K562 (cell line): Measurements from ENCODE around the gene HSF4. TPM values are rescaled to one million over a fixed set of nuclear protein-coding genes. Genes with fewer than 3 reads are reported as not detected.

Source experiments
- ATAC-seq: fragments of 200-7000 bp; cut with Tn5 transposase; 3 replicates; pipeline ENCODE4 v1.9.1; 2020; ENCODE audit warnings: moderate library complexity
- BruUV-seq: library from RNA; stranded (reverse); fragments of 400-500 nt; replicated peaks from 2 replicates; lab custom pipeline; 2021; lab: Mats Ljungman, UMichigan
- CTCF ChIA-PET: fragments of 300-600 bp; formaldehyde crosslinking; extraction: SDS; loops from one replicate; lab custom pipeline; 2021; ENCODE audit warnings: low intra/inter-chr PET ratio; lab: Yijun Ruan, JAX
- POLR2A ChIA-PET: fragments of 300-600, 350-650 bp; sonication (Branson Sonifier 250); formaldehyde crosslinking; extraction: SDS; loops from one replicate; lab custom pipeline; 2021; ENCODE audit warnings: antibody characterized with exemption, inconsistent platforms; lab: Yijun Ruan, JAX
- DNase-seq, 4 experiments: peaks; one replicate each; pipeline versions ENCODE4 v3.0.0 to v3.0.0-alpha.2; 2011 to 2018; ENCODE audit warnings: low spot score in 3 of 4, mixed read lengths in 3 of 4; ENCODE audit errors: extremely low read depth in 1 of 4
- FAIRE-seq: peaks from 2 replicates; lab custom pipeline; 2011; peaks lifted over from hg19 to GRCh38; lab: Jason Lieb, UNC
- H2AFZ ChIP-seq: 2 replicates; pipeline ENCODE4 v1.6.0; 2011; ENCODE audit warnings: low read depth, low read length, control low read depth, inconsistent platforms
- H3K27ac ChIP-seq: fragments of 200-600 bp; 3 replicates; pipeline ENCODE4 v1.8.0; 2011; ENCODE audit warnings: low read depth, mild to moderate bottlenecking, control low read depth, inconsistent platforms, low read length, moderate library complexity, mixed read lengths; ENCODE audit errors: extremely low read depth
- H3K27me3 ChIP-seq, 2 experiments: fragments of 300-600 bp in 1 of 2; 2 replicates in 1 of 2; 3 replicates in 1 of 2; pipeline versions ENCODE4 v1.6.0 to v1.8.0; 2011; ENCODE audit warnings: inconsistent platforms in 2 of 2, low read length in 2 of 2, mild to moderate bottlenecking in 1 of 2, mixed read lengths in 1 of 2, moderate library complexity in 1 of 2; ENCODE audit not compliant: control insufficient read depth in 2 of 2, insufficient read depth in 2 of 2
- H3K36me3 ChIP-seq: fragments of 300-600 bp; 3 replicates; pipeline ENCODE4 v1.8.0; 2011; ENCODE audit warnings: mild to moderate bottlenecking, low read length, inconsistent platforms; ENCODE audit not compliant: control insufficient read depth, insufficient read depth
- H3K4me1 ChIP-seq, 2 experiments: fragments of 200-600 bp in 1 of 2; replicated peaks in 1 of 2; 2 replicates in 1 of 2; 3 replicates in 1 of 2; pipeline versions ENCODE4 v1.5.1 to v1.8.0; 2011; ENCODE audit warnings: inconsistent platforms in 2 of 2, low read length in 2 of 2, mild to moderate bottlenecking in 1 of 2, mixed read lengths in 1 of 2, moderate library complexity in 1 of 2; ENCODE audit not compliant: control insufficient read depth in 2 of 2, insufficient read depth in 2 of 2
- H3K4me2 ChIP-seq: 2 replicates; pipeline ENCODE4 v1.6.1; 2011; ENCODE audit warnings: low read length, control low read depth, inconsistent platforms, mixed read lengths; ENCODE audit not compliant: insufficient read depth
- H3K4me3 ChIP-seq: fragments of 200-600 bp; sonication (generic), shearing (Covaris generic); 2 replicates; pipeline ENCODE4 v1.5.1; 2016; ENCODE audit warnings: control low read depth, inconsistent platforms
- H3K79me2 ChIP-seq: fragments of 200-600 bp; 3 replicates; pipeline ENCODE4 v1.8.0; 2011; ENCODE audit warnings: low read length, inconsistent platforms; ENCODE audit not compliant: control insufficient read depth, insufficient read depth
- H3K9ac ChIP-seq, 2 experiments: 2 replicates each; pipeline versions ENCODE4 v1.6.0 to v1.6.1; 2011; ENCODE audit warnings: low read depth in 2 of 2, low read length in 2 of 2, control low read depth in 1 of 2, inconsistent platforms in 1 of 2, mild to moderate bottlenecking in 1 of 2, mixed read lengths in 1 of 2; ENCODE audit not compliant: insufficient read depth in 1 of 2
- H3K9me1 ChIP-seq: one replicate; pipeline ENCODE4 v1.6.0; 2011; ENCODE audit warnings: inconsistent platforms, mild to moderate bottlenecking, low read length, moderate library complexity; ENCODE audit not compliant: control insufficient read depth, insufficient read depth
- H3K9me3 ChIP-seq: replicated peaks from 2 replicates; pipeline ENCODE4 v1.5.1; 2011; ENCODE audit warnings: low read depth, low read length, inconsistent platforms; ENCODE audit not compliant: control insufficient read depth, insufficient read depth
- H4K20me1 ChIP-seq: replicated peaks from 2 replicates; pipeline ENCODE4 v1.6.1; 2011; ENCODE audit warnings: low read length, inconsistent platforms, mixed read lengths; ENCODE audit not compliant: control insufficient read depth, insufficient read depth
- BRCA1 ChIP-seq, 2 experiments: fragments of 450-650 bp in 1 of 2; sonication (generic) in 1 of 2; formaldehyde crosslinking in 1 of 2; IDR thresholded peaks; 2 replicates each; pipeline versions ENCODE4 v1.5.0 to v1.6.1; 2017 to 2020; ENCODE audit warnings: mild to moderate bottlenecking in 1 of 2, missing genetic modification reagents in 1 of 2
- CBFB ChIP-seq: sonication (generic); formaldehyde crosslinking; IDR thresholded peaks from 2 replicates; pipeline ENCODE4 v1.4.0; 2020; ENCODE audit warnings: mild to moderate bottlenecking, missing genetic modification reagents
- CEBPB ChIP-seq: fragments of 450-650 bp; IDR thresholded peaks from 2 replicates; pipeline ENCODE4 v1.6.1; 2016; ENCODE audit warnings: missing genetic modification characterization, missing compliant biosample characterization
- CSDE1 ChIP-seq, 2 experiments: fragments of 450-650 bp; IDR thresholded peaks; 2 replicates each; pipeline ENCODE4 v1.6.1; 2016; ENCODE audit warnings: mild to moderate bottlenecking in 1 of 2
- EWSR1 ChIP-seq: fragments of 450-650 bp; IDR thresholded peaks from 2 replicates; pipeline ENCODE4 v1.6.1; 2018; ENCODE audit warnings: borderline replicate concordance, mild to moderate bottlenecking, low read depth, moderate library complexity; ENCODE audit not compliant: partially characterized antibody
- HOMEZ ChIP-seq: fragments of 250-450 bp; sonication (Bioruptor Pico); IDR thresholded peaks from 2 replicates; pipeline ENCODE4 v1.4.0; 2020; ENCODE audit warnings: mild to moderate bottlenecking, moderate library complexity
- IFI16 ChIP-seq: fragments of 250-450 bp; sonication (Bioruptor Pico); IDR thresholded peaks from 2 replicates; pipeline ENCODE4 v2.1.2; 2022; ENCODE audit warnings: mild to moderate bottlenecking, inconsistent platforms
- KLF1 ChIP-seq: fragments of 450-650 bp; IDR thresholded peaks from 2 replicates; pipeline ENCODE4 v1.6.1; 2016; ENCODE audit warnings: missing genetic modification characterization, missing compliant biosample characterization
- NFRKB ChIP-seq: fragments of 450-650 bp; IDR thresholded peaks from 2 replicates; pipeline ENCODE4 v1.6.1; 2016; ENCODE audit warnings: low read depth
- RCOR1 ChIP-seq, 2 experiments: IDR thresholded peaks; 2 replicates each; pipeline ENCODE4 v1.6.1; 2012; ENCODE audit warnings: low read depth in 2 of 2, low read length in 2 of 2, borderline replicate concordance in 1 of 2, improper control_type of control experiment in 1 of 2
- ZBTB33 ChIP-seq: sonication (generic); formaldehyde crosslinking; IDR thresholded peaks from 2 replicates; pipeline ENCODE4 v1.8.1; 2023; ENCODE audit warnings: mild to moderate bottlenecking, missing genetic modification reagents
- ZNF197 ChIP-seq: fragments of 200-800 bp; sonication (Bioruptor generic); IDR thresholded peaks from 2 replicates; pipeline ENCODE4 v1.6.1; 2016; ENCODE audit warnings: low read depth, missing genetic modification characterization, missing compliant biosample characterization
- ZNF347 ChIP-seq: fragments of 450-650 bp; formaldehyde crosslinking; IDR thresholded peaks from 2 replicates; pipeline ENCODE4 v1.4.0; 2020; ENCODE audit warnings: low read depth, mild to moderate bottlenecking, moderate library complexity
- WGBS: fragments of 100-300 bp; shearing (Covaris generic); methylation state at CpG from one replicate; pipeline ENCODE4 v1.1.6; 2016; ENCODE audit warnings: low coverage, mixed read lengths; ENCODE audit not compliant: insufficient coverage; ENCODE audit errors: missing lambda C conversion rate; 5-methylcytosine and 5-hydroxymethylcytosine counted together
- in situ Hi-C: fragments of 300-500 bp; cut with MboI; formaldehyde crosslinking; loops from 4 replicates; pipeline ENCODE4 v1.15.0; 2018; ENCODE audit warnings: inconsistent platforms, mixed read lengths
- intact Hi-C: fragments of 100-400 bp; cut with micrococcal nuclease; formaldehyde crosslinking; loops from 2 replicates; pipeline ENCODE4 v1.14.2; 2022
- polyA plus RNA-seq, 8 experiments: library from polyadenylated mRNA; depleted of rRNA in 4 of 8; stranded (reverse) in 5 of 8; unstranded in 3 of 8; fragments of >200 nt; fragmentation: Nextera tagmentation in 2 of 8; fragmentation: Illumina TruSeq in 1 of 8; extraction: Ambion mirVana in 2 of 8; extraction: Trizol in 1 of 8; gene quantifications; 2 replicates each; pipeline versions ENCODE4 v1.2.1 to v1.2.3, GENCODE V29; 2011 to 2014; ENCODE audit warnings: inconsistent platforms in 1 of 8, missing spikeins in 1 of 8
- total RNA-seq, 7 experiments: library from RNA; depleted of rRNA in 6 of 7; stranded (reverse); fragments of >200 nt in 6 of 7; fragmentation: Illumina TruSeq in 2 of 7; extraction: Trizol in 2 of 7; gene quantifications; 2 replicates each; pipeline versions ENCODE4 v1.2.1 to v1.2.3, GENCODE V29; 2011 to 2021; ENCODE audit warnings: low replicate concordance in 1 of 7
- TF ChIP-seq, protein P1 (sequence below), 2 experiments: fragments of 450-650 bp in 1 of 2; sonication (generic) in 1 of 2; formaldehyde crosslinking in 1 of 2; IDR thresholded peaks in 1 of 2; conservative IDR thresholded peaks in 1 of 2; 2 replicates each; pipeline versions ENCODE4 v1.6.1 to v1.8.1; 2016 to 2023; ENCODE audit warnings: mild to moderate bottlenecking in 2 of 2, moderate library complexity in 2 of 2, inconsistent platforms in 1 of 2, missing genetic modification reagents in 1 of 2
- TF ChIP-seq, protein P2 (sequence below): sonication (generic); formaldehyde crosslinking; IDR thresholded peaks from 2 replicates; pipeline ENCODE4 v1.8.1; 2023; ENCODE audit warnings: mild to moderate bottlenecking, missing genetic modification reagents, moderate library complexity

The HSF4 gene
- total and polyA plus RNA-seq, 9 of the 15 experiments (the other 6 are each of a cell fraction or from before 2014, with no cell fraction given), result 0.50 to 35.4 (median 8.8) TPM; not detected in 1

DNA sequence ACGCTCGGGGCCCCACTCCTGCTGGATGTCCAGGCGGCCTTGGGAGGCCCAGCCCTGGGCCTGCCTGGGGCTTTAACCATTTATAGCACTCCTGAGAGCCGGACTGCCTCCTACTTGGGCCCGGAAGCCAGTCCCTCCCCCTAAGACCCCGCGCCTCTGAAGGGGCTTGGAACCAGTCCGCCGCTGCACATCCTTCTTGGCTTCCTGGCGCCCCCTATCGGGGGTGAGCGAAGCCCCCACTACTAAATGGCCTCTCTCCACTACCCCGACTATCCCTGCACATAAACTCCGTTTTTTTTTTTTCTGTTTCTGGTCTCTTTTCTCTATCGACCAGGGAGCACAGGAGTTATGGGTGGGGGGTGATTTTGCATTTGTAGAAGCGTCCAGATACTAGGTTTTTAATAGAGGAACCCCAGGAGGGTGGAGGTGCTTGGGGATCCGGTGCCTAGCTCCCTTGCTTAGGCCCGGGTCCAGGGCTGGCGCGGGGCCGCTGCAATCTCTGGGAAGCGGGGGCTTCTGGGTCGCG, 5.2 kb downstream of the HSF4 start:
- DNase-seq (peak; percentile 42 to 76 (median 55)), ATAC-seq (peak; percentile 70), FAIRE-seq (peak; percentile 72)
- Histone ChIP-seq H3K9ac (peak overlapping the region; percentile 69 to 79; a peak in 3 of 4 replicates), H3K4me2 (peak overlapping the region; percentile 92), H2AFZ (peak overlapping the region; percentile 82), H3K27ac (peak overlapping the region; percentile 67), H3K79me2 (no peaks in the 10 kb centered on the region), H3K36me3 (peaks cover 8% of the 10 kb centered on the region; the same call in 2 of the 3 replicates), H3K4me1 (peaks cover 24 to 67% of the 10 kb centered on the region in 2 experiments; a peak in 4 of 5 replicates), H3K27me3 (no peaks in the 10 kb centered on the region), H3K4me3 (peak overlapping the region; percentile 36), H3K9me1 (no peaks in the 10 kb centered on the region), H4K20me1 (no peaks in the 10 kb centered on the region), H3K9me3 (no peaks in the 10 kb centered on the region)
- intact Hi-C loops (no loop called here), in situ Hi-C loops (loop anchor here (25.0 kb wide), 1 partner anchor 207 kb away; the partner anchor contains the start of gene CES3)
- ChIA-PET CTCF (no interaction called here), POLR2A (interaction anchor here (0.5 to 1.2 kb wide), 5 partner anchors 9 to 340 kb away, joined by 3 to 5 read pairs (median 4); partner anchors contain the start of gene NAE1)
- 10% methylated on average over 22 of the region's 24 CpGs for WGBS
- BruUV-seq, result no TSS peak
- TF ChIP-seq, protein P1, sequence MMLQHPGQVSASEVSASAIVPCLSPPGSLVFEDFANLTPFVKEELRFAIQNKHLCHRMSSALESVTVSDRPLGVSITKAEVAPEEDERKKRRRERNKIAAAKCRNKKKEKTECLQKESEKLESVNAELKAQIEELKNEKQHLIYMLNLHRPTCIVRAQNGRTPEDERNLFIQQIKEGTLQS (IDR thresholded peaks at IDR 0.05), result no peak
- TF ChIP-seq, protein P1 (CRISPR knock-in tag; conservative IDR thresholded peaks at IDR 0.05), result no peak
- peak; percentile 34; the same call in 1 of the 2 replicates for TF ChIP-seq NFRKB
- TF ChIP-seq BRCA1 (IDR thresholded peaks at IDR 0.05), result no peak
- TF ChIP-seq BRCA1 (CRISPR knock-in tag; IDR thresholded peaks at IDR 0.05), result no peak
- TF ChIP-seq ZNF197 (CRISPR knock-in tag), result no peak
- TF ChIP-seq, protein P2, sequence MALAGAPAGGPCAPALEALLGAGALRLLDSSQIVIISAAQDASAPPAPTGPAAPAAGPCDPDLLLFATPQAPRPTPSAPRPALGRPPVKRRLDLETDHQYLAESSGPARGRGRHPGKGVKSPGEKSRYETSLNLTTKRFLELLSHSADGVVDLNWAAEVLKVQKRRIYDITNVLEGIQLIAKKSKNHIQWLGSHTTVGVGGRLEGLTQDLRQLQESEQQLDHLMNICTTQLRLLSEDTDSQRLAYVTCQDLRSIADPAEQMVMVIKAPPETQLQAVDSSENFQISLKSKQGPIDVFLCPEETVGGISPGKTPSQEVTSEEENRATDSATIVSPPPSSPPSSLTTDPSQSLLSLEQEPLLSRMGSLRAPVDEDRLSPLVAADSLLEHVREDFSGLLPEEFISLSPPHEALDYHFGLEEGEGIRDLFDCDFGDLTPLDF (CRISPR knock-in tag), result no peak; the same call in 1 of the 2 replicates
- no peak for TF ChIP-seq KLF1
- no peak for TF ChIP-seq IFI16 (CRISPR knock-in tag)
- no peak for TF ChIP-seq ZBTB33 (CRISPR knock-in tag)
- TF ChIP-seq EWSR1, result no peak
- no peak for TF ChIP-seq CEBPB (tag)
- TF ChIP-seq CSDE1 (IDR thresholded peaks at IDR 0.05), result no peak
- TF ChIP-seq HOMEZ (CRISPR knock-in tag), result no peak
- TF ChIP-seq CBFB (CRISPR knock-in tag), result no peak
- TF ChIP-seq RCOR1 (IDR thresholded peaks at IDR 0.05; ENCODE audit: borderline replicate concordance in 1 of 2, low read depth in 2 of 2, low read length in 2 of 2), result 0 out of 4 replicates have a peak, but pooled peaks of 1 of the 2 experiments have one; percentile 41
- no peak for TF ChIP-seq ZNF347
